GM23338 (cell line): ENCODE data around the gene TMEM14B. TPM values are rescaled to one million over a fixed set of nuclear protein-coding genes. Genes with fewer than 3 reads are reported as not detected.

ENCODE experiments used
- ATAC-seq: fragments of 200-7000 bp; cut with Tn5 transposase; 3 replicates; pipeline ENCODE4 v1.9.1; 2020
- DNase-seq: peaks from one replicate; pipeline ENCODE4 v3.0.0-alpha.2; 2015; ENCODE audit warnings: low spot score
- H2AFZ ChIP-seq: fragments of 200-600 bp; sonication (generic); 2 replicates; pipeline ENCODE4 v1.8.0; 2016; ENCODE audit warnings: antibody characterized with exemption, mild to moderate bottlenecking, moderate library complexity
- H3F3A ChIP-seq: fragments of 200-600 bp; sonication (generic); replicated peaks from 2 replicates; pipeline ENCODE4 v1.8.0; 2017; ENCODE audit warnings: antibody characterized with exemption, mixed run types, low read depth
- H3K27ac ChIP-seq: fragments of 200-600 bp; sonication (generic); 2 replicates; pipeline ENCODE4 v1.6.1; 2016; ENCODE audit warnings: low read depth
- H3K27me3 ChIP-seq: fragments of 200-600 bp; sonication (generic); 2 replicates; pipeline ENCODE4 v1.8.0; 2016; ENCODE audit warnings: mild to moderate bottlenecking, mixed run types, moderate library complexity; ENCODE audit not compliant: insufficient read depth
- H3K36me3 ChIP-seq: fragments of 200-600 bp; sonication (generic); 2 replicates; pipeline ENCODE4 v1.8.0; 2016; ENCODE audit warnings: mild to moderate bottlenecking; ENCODE audit not compliant: insufficient read depth
- H3K4me1 ChIP-seq: fragments of 200-600 bp; sonication (generic); 2 replicates; pipeline ENCODE4 v1.8.0; 2016; ENCODE audit warnings: mild to moderate bottlenecking, moderate library complexity; ENCODE audit not compliant: insufficient read depth
- H3K4me2 ChIP-seq: fragments of 200-600 bp; sonication (generic); 2 replicates; pipeline ENCODE4 v1.7.1; 2017; ENCODE audit warnings: mixed run types
- H3K4me3 ChIP-seq: fragments of 200-600 bp; sonication (generic); 2 replicates; pipeline ENCODE4 v1.6.1; 2016; ENCODE audit warnings: mixed run types
- H3K79me2 ChIP-seq: fragments of 200-600 bp; sonication (generic); replicated peaks from 2 replicates; pipeline ENCODE4 v1.8.0; 2017; ENCODE audit warnings: mild to moderate bottlenecking; ENCODE audit not compliant: insufficient read depth
- H3K9me2 ChIP-seq: fragments of 200-600 bp; sonication (generic); 2 replicates; pipeline ENCODE4 v1.8.0; 2017; ENCODE audit not compliant: insufficient read depth
- H4K20me1 ChIP-seq: fragments of 200-600 bp; sonication (generic); replicated peaks from 2 replicates; pipeline ENCODE4 v1.8.0; 2017; ENCODE audit warnings: mild to moderate bottlenecking; ENCODE audit not compliant: insufficient read depth
- H3K27ac Mint-ChIP-seq: 2 replicates; pipeline ENCODE4 v1.8.0; 2020; ENCODE audit warnings: inconsistent platforms, mild to moderate bottlenecking, moderate library complexity, mixed read lengths
- H3K27me3 Mint-ChIP-seq: 3 replicates; pipeline ENCODE4 v1.8.0; 2022; ENCODE audit warnings: low read depth, mild to moderate bottlenecking, moderate library complexity, mixed read lengths, inconsistent platforms; ENCODE audit not compliant: insufficient read depth, poor library complexity
- H3K36me3 Mint-ChIP-seq: 3 replicates; pipeline ENCODE4 v1.8.0; 2021; ENCODE audit warnings: low read depth, mild to moderate bottlenecking, inconsistent platforms, moderate library complexity, mixed read lengths
- H3K4me1 Mint-ChIP-seq: 3 replicates; pipeline ENCODE4 v1.8.0; 2020; ENCODE audit warnings: mild to moderate bottlenecking, inconsistent platforms, mixed read lengths
- H3K4me3 Mint-ChIP-seq: 3 replicates; pipeline ENCODE4 v1.8.0; 2021; ENCODE audit warnings: moderate library complexity, mild to moderate bottlenecking, inconsistent platforms, mixed read lengths
- H3K9me3 Mint-ChIP-seq: 3 replicates; pipeline ENCODE4 v1.8.0; 2020; ENCODE audit warnings: moderate library complexity, mild to moderate bottlenecking, inconsistent platforms, mixed read lengths
- CREB1 ChIP-seq: fragments of 250-450 bp; sonication (Bioruptor Pico); IDR thresholded peaks from 2 replicates; pipeline ENCODE4 v1.5.0; 2020; ENCODE audit warnings: low read depth, mild to moderate bottlenecking, moderate library complexity
- EZH2 ChIP-seq: fragments of 200-600 bp; sonication (generic); IDR thresholded peaks from one replicate; pipeline ENCODE4 v1.8.0; 2017; ENCODE audit warnings: antibody characterized with exemption, mild to moderate bottlenecking, low read depth; ENCODE audit not compliant: unreplicated experiment
- EZH2phosphoT487 ChIP-seq: fragments of 200-600 bp; sonication (generic); IDR thresholded peaks from one replicate; pipeline ENCODE4 v1.8.1; 2018; ENCODE audit warnings: antibody characterized with exemption; ENCODE audit not compliant: unreplicated experiment
- JUNB ChIP-seq: IDR thresholded peaks from one replicate; pipeline ENCODE4 v1.6.1; 2016; ENCODE audit warnings: antibody characterized with exemption; ENCODE audit not compliant: unreplicated experiment
- NANOG ChIP-seq: IDR thresholded peaks from 2 replicates; pipeline ENCODE4 v1.6.1; 2016; ENCODE audit warnings: antibody characterized with exemption, borderline replicate concordance
- POLR2AphosphoS5 ChIP-seq: IDR thresholded peaks from 2 replicates; pipeline ENCODE4 v1.6.1; 2016; ENCODE audit warnings: antibody characterized with exemption, low read depth
- STAT1 ChIP-seq: IDR thresholded peaks from one replicate; pipeline ENCODE4 v1.6.1; 2016; ENCODE audit warnings: antibody characterized with exemption; ENCODE audit not compliant: unreplicated experiment
- ZNF114 ChIP-seq: fragments of 250-450 bp; sonication (Bioruptor Pico); IDR thresholded peaks from 2 replicates; pipeline ENCODE4 v1.5.0; 2020; ENCODE audit warnings: mild to moderate bottlenecking, moderate library complexity
- ZNF331 ChIP-seq: fragments of 250-450 bp; sonication (Bioruptor Pico); IDR thresholded peaks from 2 replicates; pipeline ENCODE4 v1.5.0; 2020; ENCODE audit warnings: low read depth, mild to moderate bottlenecking, moderate library complexity
- polyA plus RNA-seq: library from polyadenylated mRNA; unstranded; fragments of >200 nt; fragmentation: Nextera tagmentation; extraction: Ambion mirVana; gene quantifications from 2 replicates; pipeline ENCODE4 v1.2.1, GENCODE V29; 2016
- total RNA-seq: library from RNA; depleted of rRNA; stranded (reverse); fragments of >200 nt; shearing (Covaris generic); gene quantifications from 2 replicates; pipeline ENCODE4 v1.2.3, GENCODE V29; 2014
- TF ChIP-seq, protein P1 (sequence below): fragments of 250-450 bp; sonication (Bioruptor Pico); IDR thresholded peaks from 2 replicates; pipeline ENCODE4 v1.5.0; 2020; ENCODE audit warnings: mild to moderate bottlenecking, moderate library complexity
- TF ChIP-seq, protein P2 (sequence below): IDR thresholded peaks from one replicate; pipeline ENCODE4 v1.6.1; 2018; ENCODE audit warnings: antibody characterized with exemption; ENCODE audit not compliant: unreplicated experiment
- TF ChIP-seq, protein P3 (sequence below): IDR thresholded peaks from 2 replicates; pipeline ENCODE4 v1.6.1; 2016; ENCODE audit warnings: antibody characterized with exemption
- TF ChIP-seq, protein P4 (sequence below), 2 experiments: fragments of 200-600 bp in 1 of 2; sonication (generic) in 1 of 2; conservative IDR thresholded peaks; 2 replicates each; pipeline versions ENCODE4 v1.5.1 to v1.6.1; 2016 to 2017; ENCODE audit warnings: antibody characterized with exemption in 2 of 2, low read depth in 2 of 2, mild to moderate bottlenecking in 2 of 2, moderate library complexity in 1 of 2

The TMEM14B gene
- total and polyA plus RNA-seq, 2 experiments from 2014 or later, result 104 to 210 TPM

DNA sequence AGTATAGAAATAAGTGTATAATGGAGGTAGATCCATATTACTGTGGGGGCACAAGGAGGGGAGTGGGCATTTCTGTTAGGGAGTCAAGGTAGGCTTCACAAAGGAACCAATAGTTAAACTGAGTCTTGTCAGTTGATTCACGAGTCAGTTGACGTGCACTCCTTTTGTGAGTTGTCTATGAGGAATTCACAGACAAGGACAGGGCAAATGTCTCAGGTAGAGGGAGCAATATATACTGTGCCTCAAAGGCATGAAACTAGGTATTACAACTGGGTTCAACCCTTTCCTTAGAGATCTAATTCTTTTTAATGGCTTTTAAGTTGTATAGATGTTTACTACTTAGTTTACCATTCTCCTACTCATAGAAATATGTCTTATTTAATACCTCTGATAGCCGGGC is 13.7 kb upstream of the TMEM14B start (continued):
- TF ChIP-seq, protein P1, sequence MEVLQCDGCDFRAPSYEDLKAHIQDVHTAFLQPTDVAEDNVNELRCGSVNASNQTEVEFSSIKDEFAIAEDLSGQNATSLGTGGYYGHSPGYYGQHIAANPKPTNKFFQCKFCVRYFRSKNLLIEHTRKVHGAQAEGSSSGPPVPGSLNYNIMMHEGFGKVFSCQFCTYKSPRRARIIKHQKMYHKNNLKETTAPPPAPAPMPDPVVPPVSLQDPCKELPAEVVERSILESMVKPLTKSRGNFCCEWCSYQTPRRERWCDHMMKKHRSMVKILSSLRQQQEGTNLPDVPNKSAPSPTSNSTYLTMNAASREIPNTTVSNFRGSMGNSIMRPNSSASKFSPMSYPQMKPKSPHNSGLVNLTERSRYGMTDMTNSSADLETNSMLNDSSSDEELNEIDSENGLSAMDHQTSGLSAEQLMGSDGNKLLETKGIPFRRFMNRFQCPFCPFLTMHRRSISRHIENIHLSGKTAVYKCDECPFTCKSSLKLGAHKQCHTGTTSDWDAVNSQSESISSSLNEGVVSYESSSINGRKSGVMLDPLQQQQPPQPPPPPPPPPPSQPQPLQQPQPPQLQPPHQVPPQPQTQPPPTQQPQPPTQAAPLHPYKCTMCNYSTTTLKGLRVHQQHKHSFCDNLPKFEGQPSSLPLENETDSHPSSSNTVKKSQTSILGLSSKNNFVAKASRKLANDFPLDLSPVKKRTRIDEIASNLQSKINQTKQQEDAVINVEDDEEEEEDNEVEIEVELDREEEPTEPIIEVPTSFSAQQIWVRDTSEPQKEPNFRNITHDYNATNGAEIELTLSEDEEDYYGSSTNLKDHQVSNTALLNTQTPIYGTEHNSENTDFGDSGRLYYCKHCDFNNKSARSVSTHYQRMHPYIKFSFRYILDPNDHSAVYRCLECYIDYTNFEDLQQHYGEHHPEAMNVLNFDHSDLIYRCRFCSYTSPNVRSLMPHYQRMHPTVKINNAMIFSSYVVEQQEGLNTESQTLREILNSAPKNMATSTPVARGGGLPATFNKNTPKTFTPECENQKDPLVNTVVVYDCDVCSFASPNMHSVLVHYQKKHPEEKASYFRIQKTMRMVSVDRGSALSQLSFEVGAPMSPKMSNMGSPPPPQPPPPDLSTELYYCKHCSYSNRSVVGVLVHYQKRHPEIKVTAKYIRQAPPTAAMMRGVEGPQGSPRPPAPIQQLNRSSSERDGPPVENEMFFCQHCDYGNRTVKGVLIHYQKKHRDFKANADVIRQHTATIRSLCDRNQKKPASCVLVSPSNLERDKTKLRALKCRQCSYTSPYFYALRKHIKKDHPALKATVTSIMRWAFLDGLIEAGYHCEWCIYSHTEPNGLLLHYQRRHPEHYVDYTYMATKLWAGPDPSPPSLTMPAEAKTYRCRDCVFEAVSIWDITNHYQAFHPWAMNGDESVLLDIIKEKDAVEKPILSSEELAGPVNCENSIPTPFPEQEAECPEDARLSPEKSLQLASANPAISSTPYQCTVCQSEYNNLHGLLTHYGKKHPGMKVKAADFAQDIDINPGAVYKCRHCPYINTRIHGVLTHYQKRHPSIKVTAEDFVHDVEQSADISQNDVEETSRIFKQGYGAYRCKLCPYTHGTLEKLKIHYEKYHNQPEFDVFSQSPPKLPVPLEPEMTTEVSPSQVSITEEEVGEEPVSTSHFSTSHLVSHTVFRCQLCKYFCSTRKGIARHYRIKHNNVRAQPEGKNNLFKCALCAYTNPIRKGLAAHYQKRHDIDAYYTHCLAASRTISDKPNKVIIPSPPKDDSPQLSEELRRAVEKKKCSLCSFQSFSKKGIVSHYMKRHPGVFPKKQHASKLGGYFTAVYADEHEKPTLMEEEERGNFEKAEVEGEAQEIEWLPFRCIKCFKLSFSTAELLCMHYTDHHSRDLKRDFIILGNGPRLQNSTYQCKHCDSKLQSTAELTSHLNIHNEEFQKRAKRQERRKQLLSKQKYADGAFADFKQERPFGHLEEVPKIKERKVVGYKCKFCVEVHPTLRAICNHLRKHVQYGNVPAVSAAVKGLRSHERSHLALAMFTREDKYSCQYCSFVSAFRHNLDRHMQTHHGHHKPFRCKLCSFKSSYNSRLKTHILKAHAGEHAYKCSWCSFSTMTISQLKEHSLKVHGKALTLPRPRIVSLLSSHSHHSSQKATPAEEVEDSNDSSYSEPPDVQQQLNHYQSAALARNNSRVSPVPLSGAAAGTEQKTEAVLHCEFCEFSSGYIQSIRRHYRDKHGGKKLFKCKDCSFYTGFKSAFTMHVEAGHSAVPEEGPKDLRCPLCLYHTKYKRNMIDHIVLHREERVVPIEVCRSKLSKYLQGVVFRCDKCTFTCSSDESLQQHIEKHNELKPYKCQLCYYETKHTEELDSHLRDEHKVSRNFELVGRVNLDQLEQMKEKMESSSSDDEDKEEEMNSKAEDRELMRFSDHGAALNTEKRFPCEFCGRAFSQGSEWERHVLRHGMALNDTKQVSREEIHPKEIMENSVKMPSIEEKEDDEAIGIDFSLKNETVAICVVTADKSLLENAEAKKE (CRISPR knock-in tag), result no peak
- no peak for TF ChIP-seq STAT1
- TF ChIP-seq EZH2phosphoT487, result no peak
- TF ChIP-seq JUNB, result no peak
- TF ChIP-seq, protein P2, sequence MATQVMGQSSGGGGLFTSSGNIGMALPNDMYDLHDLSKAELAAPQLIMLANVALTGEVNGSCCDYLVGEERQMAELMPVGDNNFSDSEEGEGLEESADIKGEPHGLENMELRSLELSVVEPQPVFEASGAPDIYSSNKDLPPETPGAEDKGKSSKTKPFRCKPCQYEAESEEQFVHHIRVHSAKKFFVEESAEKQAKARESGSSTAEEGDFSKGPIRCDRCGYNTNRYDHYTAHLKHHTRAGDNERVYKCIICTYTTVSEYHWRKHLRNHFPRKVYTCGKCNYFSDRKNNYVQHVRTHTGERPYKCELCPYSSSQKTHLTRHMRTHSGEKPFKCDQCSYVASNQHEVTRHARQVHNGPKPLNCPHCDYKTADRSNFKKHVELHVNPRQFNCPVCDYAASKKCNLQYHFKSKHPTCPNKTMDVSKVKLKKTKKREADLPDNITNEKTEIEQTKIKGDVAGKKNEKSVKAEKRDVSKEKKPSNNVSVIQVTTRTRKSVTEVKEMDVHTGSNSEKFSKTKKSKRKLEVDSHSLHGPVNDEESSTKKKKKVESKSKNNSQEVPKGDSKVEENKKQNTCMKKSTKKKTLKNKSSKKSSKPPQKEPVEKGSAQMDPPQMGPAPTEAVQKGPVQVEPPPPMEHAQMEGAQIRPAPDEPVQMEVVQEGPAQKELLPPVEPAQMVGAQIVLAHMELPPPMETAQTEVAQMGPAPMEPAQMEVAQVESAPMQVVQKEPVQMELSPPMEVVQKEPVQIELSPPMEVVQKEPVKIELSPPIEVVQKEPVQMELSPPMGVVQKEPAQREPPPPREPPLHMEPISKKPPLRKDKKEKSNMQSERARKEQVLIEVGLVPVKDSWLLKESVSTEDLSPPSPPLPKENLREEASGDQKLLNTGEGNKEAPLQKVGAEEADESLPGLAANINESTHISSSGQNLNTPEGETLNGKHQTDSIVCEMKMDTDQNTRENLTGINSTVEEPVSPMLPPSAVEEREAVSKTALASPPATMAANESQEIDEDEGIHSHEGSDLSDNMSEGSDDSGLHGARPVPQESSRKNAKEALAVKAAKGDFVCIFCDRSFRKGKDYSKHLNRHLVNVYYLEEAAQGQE, result no peak

DNA sequence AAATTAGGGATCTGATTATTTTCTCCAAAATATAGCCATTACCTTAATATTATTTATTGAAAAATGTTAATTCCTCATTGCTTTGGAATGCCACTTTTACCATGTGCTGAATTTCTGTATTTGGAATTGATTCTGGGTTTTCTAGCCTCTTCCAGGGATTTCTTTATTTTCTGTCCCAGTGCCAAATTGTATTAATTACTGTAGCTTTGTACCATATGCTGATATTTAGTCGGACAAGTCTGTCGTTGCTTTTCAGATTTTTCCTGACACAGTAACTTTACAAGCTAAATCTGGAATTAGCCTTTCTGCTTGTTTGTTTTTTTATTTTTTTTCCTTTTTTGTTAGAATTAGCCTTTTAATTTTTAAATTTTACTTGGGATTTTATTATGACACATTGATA is 10.9 kb upstream of the TMEM14B start:
- Histone ChIP-seq H3K36me3 (no peaks in the 10 kb centered on the region), H3K9me2 (no peaks in the 10 kb centered on the region), H2AFZ (no peak overlapping the region), H3K27ac (no peak overlapping the region), H3K79me2 (no peaks in the 10 kb centered on the region; the same call in 1 of the 2 replicates), H3K4me3 (no peak overlapping the region), H3K4me1 (no peaks in the 10 kb centered on the region), H3K27me3 (no peaks in the 10 kb centered on the region), H3F3A (no peaks in the 10 kb centered on the region), H4K20me1 (no peaks in the 10 kb centered on the region), H3K4me2 (no peak overlapping the region)
- H3K9me3 Mint-ChIP-seq, result no peaks in the 10 kb centered on the region
- H3K4me3 Mint-ChIP-seq, result no peak overlapping the region
- H3K27ac Mint-ChIP-seq, result no peak overlapping the region
- peaks cover 10% of the 10 kb centered on the region for H3K27me3 Mint-ChIP-seq
- ATAC-seq (no peak), DNase-seq (no peak)
- H3K4me1 Mint-ChIP-seq, result no peaks in the 10 kb centered on the region
- H3K36me3 Mint-ChIP-seq, result peaks cover 30% of the 10 kb centered on the region
- no peak for TF ChIP-seq ZNF331 (CRISPR knock-in tag)
- TF ChIP-seq EZH2phosphoT487, result no peak
- TF ChIP-seq EZH2, result no peak
- TF ChIP-seq CREB1 (CRISPR knock-in tag), result no peak
- TF ChIP-seq, protein P3, sequence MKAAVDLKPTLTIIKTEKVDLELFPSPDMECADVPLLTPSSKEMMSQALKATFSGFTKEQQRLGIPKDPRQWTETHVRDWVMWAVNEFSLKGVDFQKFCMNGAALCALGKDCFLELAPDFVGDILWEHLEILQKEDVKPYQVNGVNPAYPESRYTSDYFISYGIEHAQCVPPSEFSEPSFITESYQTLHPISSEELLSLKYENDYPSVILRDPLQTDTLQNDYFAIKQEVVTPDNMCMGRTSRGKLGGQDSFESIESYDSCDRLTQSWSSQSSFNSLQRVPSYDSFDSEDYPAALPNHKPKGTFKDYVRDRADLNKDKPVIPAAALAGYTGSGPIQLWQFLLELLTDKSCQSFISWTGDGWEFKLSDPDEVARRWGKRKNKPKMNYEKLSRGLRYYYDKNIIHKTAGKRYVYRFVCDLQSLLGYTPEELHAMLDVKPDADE, result no peak
- no peak for TF ChIP-seq ZNF114
- TF ChIP-seq STAT1, result no peak
- TF ChIP-seq JUNB, result no peak
- TF ChIP-seq, protein P4, sequence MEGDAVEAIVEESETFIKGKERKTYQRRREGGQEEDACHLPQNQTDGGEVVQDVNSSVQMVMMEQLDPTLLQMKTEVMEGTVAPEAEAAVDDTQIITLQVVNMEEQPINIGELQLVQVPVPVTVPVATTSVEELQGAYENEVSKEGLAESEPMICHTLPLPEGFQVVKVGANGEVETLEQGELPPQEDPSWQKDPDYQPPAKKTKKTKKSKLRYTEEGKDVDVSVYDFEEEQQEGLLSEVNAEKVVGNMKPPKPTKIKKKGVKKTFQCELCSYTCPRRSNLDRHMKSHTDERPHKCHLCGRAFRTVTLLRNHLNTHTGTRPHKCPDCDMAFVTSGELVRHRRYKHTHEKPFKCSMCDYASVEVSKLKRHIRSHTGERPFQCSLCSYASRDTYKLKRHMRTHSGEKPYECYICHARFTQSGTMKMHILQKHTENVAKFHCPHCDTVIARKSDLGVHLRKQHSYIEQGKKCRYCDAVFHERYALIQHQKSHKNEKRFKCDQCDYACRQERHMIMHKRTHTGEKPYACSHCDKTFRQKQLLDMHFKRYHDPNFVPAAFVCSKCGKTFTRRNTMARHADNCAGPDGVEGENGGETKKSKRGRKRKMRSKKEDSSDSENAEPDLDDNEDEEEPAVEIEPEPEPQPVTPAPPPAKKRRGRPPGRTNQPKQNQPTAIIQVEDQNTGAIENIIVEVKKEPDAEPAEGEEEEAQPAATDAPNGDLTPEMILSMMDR (conservative IDR thresholded peaks at IDR 0.05; ENCODE audit: low read depth in 2 of 2), result no peak
- no peak for TF ChIP-seq NANOG
- no peak for TF ChIP-seq POLR2AphosphoS5
